Measurements from ENCODE around the gene RNF220.
A peak's percentile ranks its signal among the peaks of the same experiment; 100 is the strongest.

RNF220 gene

GRCh38 chr1:44511363-44511762 lies 106.3 kb downstream of the RNF220 start:
- no peak for DNase-seq (ENCODE audit: low read depth in 2 of 2)
- H3K4me3 ChIP-seq (replicated peaks in 1 of 2; ENCODE audit: low read depth in 2 of 2, low read length in 2 of 2) = no peak overlapping the region
- TF ChIP-seq, protein P1, sequence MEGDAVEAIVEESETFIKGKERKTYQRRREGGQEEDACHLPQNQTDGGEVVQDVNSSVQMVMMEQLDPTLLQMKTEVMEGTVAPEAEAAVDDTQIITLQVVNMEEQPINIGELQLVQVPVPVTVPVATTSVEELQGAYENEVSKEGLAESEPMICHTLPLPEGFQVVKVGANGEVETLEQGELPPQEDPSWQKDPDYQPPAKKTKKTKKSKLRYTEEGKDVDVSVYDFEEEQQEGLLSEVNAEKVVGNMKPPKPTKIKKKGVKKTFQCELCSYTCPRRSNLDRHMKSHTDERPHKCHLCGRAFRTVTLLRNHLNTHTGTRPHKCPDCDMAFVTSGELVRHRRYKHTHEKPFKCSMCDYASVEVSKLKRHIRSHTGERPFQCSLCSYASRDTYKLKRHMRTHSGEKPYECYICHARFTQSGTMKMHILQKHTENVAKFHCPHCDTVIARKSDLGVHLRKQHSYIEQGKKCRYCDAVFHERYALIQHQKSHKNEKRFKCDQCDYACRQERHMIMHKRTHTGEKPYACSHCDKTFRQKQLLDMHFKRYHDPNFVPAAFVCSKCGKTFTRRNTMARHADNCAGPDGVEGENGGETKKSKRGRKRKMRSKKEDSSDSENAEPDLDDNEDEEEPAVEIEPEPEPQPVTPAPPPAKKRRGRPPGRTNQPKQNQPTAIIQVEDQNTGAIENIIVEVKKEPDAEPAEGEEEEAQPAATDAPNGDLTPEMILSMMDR (IDR thresholded peaks at IDR 0.05; ENCODE audit: low read depth, low read length) = no peak

DNA sequence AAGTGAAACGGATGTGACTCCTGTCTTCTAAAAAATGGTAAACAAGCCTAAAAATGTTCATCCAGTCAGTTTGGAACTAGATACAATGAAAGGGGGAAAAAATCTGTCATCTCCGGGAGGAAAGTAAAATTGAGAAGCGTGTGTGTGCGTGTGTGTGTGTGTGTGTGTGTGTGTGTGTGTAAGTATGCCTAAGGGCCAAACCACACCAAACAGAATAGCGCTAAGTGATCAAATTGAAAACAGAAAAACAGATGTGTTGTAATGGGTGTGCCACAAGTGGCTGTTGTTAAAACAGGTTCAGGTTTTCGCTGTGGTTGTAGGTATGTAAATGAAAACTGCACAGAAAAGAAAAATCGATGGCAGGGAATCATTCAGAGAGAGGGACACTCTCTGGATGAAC lies 106.7 kb downstream of the RNF220 start:
- TF ChIP-seq, protein P1 (IDR thresholded peaks at IDR 0.05; ENCODE audit: low read depth, low read length) = no peak
- no peak overlapping the region for H3K4me3 ChIP-seq (replicated peaks in 1 of 2; ENCODE audit: low read depth in 2 of 2, low read length in 2 of 2)

DNA sequence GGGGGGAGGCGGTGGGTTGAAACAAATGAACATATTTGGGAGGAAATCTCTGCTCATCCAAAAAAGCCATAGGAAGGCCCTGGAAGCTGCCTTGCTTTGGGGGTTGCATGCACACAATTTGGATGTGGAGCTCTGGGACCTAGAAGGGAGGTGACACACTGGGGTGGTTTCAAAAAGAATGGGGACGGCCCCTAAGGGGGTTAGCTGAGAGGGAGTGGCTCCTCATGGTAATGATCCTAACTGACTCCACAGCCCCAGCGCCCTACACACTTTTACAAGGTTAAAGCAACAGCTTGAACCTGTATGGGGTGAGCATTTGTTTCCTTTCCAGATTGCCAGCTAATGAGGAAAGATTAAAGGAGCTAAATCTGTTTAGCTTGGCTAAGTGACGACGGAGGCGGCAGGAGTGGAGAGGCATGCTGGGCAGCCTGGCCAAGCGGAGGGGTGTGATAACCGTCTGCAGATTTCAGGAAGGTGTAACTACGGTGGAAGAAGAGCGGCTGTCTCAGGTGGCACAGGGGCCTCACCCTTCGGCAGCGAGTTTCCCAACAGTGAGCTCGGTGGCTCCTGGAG lies 107.3 kb downstream of the RNF220 start:
- no peak for DNase-seq (ENCODE audit: low read depth in 2 of 2)
- TF ChIP-seq, protein P1 (IDR thresholded peaks at IDR 0.05; ENCODE audit: low read depth, low read length) = no peak
- no peak overlapping the region for H3K4me3 ChIP-seq (replicated peaks in 1 of 2; ENCODE audit: low read depth in 2 of 2, low read length in 2 of 2)

More for the DNA sequence above, 106.7 kb downstream of the RNF220 start:
- no peak for DNase-seq (ENCODE audit: low read depth in 2 of 2)

DNA sequence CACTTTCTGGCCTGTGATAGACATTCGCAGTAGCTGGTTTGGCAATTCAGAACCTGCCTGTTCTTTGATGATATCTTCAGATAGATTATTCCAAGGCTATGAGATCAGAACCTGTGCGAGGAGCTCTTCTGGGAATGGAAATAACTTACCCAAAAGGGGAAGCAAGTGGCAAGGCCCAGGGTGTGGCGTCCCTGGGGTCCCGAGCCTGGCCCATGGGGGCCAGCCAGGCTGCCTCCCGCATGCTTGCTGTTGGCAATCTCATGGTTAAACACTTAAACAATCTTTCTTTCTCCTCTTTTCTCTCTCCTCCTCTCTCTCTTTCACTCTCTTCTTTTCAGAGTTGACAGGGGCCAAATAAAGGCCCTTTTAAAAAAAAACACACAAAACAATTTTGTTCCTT lies 108.1 kb downstream of the RNF220 start:
- TF ChIP-seq, protein P1 (IDR thresholded peaks at IDR 0.05; ENCODE audit: low read depth, low read length) = no peak
- DNase-seq (ENCODE audit: low read depth in 2 of 2) = no peak

GRCh38 chr1:44514673-44515072 lies 109.6 kb downstream of the RNF220 start:
- no peak overlapping the region for H3K4me3 ChIP-seq (replicated peaks in 1 of 2; ENCODE audit: low read depth in 2 of 2, low read length in 2 of 2)
- TF ChIP-seq, protein P1 (IDR thresholded peaks at IDR 0.05; ENCODE audit: low read depth, low read length) = no peak
- DNase-seq (ENCODE audit: low read depth in 2 of 2) = no peak

More for the DNA sequence above, 108.1 kb downstream of the RNF220 start:
- no peak overlapping the region for H3K4me3 ChIP-seq (replicated peaks in 1 of 2; ENCODE audit: low read depth in 2 of 2, low read length in 2 of 2)

GRCh38 chr1:44515416-44515815 lies 110.4 kb downstream of the RNF220 start:
- DNase-seq (ENCODE audit: low read depth in 2 of 2) = peak in 1 of 2 donors; percentile 31
- TF ChIP-seq, protein P1 (IDR thresholded peaks at IDR 0.05; ENCODE audit: low read depth, low read length) = no peak
- H3K4me3 ChIP-seq (replicated peaks in 1 of 2; ENCODE audit: low read depth in 2 of 2, low read length in 2 of 2) = no peak overlapping the region

All from cardiac fibroblast (primary cell).